Glutamatergic neuron (in vitro differentiated cells): ENCODE results near the gene GALNT7. TPM values are rescaled to one million over a fixed set of nuclear protein-coding genes. Genes with fewer than 3 reads are reported as not detected.

ENCODE experiments used
- DNase-seq: peaks from one replicate; pipeline ENCODE4 v3.0.0; 2022
- H3K27ac Mint-ChIP-seq: one replicate; pipeline ENCODE4 v1.8.0; 2020; ENCODE audit warnings: mild to moderate bottlenecking, mixed read lengths, inconsistent platforms; ENCODE audit not compliant: unreplicated experiment
- H3K27me3 Mint-ChIP-seq: one replicate; pipeline ENCODE4 v1.8.0; 2020; ENCODE audit warnings: mild to moderate bottlenecking, moderate library complexity, mixed read lengths, inconsistent platforms; ENCODE audit not compliant: unreplicated experiment
- H3K36me3 Mint-ChIP-seq: one replicate; pipeline ENCODE4 v1.8.0; 2020; ENCODE audit warnings: mild to moderate bottlenecking, mixed read lengths, inconsistent platforms; ENCODE audit not compliant: unreplicated experiment
- H3K4me1 Mint-ChIP-seq: one replicate; pipeline ENCODE4 v1.8.0; 2020; ENCODE audit warnings: mild to moderate bottlenecking, low read depth, mixed read lengths, inconsistent platforms; ENCODE audit not compliant: unreplicated experiment
- H3K4me3 Mint-ChIP-seq: one replicate; pipeline ENCODE4 v1.8.0; 2020; ENCODE audit warnings: mild to moderate bottlenecking, mixed read lengths, inconsistent platforms; ENCODE audit not compliant: unreplicated experiment
- H3K9me3 Mint-ChIP-seq: one replicate; pipeline ENCODE4 v1.8.0; 2020; ENCODE audit warnings: mild to moderate bottlenecking, moderate library complexity, mixed read lengths, inconsistent platforms; ENCODE audit not compliant: unreplicated experiment
- total RNA-seq: library from RNA; stranded (reverse); fragmentation: NEBNext Ultra II Directional; extraction: Animal tissue kit (Norgen Biotek cat#: 25700); gene quantifications from one replicate; pipeline ENCODE4 v1.2.1, GENCODE V29; 2021; ENCODE audit not compliant: unreplicated experiment
- TF ChIP-seq, protein P1 (sequence below): fragments of 200-600 bp; sonication (generic); IDR thresholded peaks from one replicate; pipeline ENCODE4 v1.5.0; 2021; ENCODE audit not compliant: partially characterized antibody, unreplicated experiment

The GALNT7 gene
- total RNA-seq, 1 donor from 2014 or later = 17.9 TPM

DNA sequence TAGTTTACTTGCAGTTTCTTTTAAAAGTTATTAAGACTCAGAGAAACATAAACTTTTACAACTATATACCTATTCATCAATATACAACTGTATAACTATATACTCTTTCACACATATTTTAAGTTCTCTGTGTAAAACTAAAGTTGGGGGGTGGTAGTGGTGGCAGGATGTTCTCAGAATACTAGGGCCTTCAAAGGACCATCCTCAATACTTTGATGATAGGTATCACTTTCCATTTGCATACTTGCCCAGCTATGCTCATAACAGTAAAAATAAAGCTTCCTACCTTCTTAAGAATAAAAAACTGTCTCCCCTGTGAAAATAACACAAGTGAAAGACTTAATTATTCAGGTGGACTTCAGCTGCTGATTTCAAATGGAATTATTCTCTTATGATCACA lies 2.9 kb upstream of the GALNT7 start:
- no peak overlapping the region for H3K4me3 Mint-ChIP-seq
- TF ChIP-seq, protein P1, sequence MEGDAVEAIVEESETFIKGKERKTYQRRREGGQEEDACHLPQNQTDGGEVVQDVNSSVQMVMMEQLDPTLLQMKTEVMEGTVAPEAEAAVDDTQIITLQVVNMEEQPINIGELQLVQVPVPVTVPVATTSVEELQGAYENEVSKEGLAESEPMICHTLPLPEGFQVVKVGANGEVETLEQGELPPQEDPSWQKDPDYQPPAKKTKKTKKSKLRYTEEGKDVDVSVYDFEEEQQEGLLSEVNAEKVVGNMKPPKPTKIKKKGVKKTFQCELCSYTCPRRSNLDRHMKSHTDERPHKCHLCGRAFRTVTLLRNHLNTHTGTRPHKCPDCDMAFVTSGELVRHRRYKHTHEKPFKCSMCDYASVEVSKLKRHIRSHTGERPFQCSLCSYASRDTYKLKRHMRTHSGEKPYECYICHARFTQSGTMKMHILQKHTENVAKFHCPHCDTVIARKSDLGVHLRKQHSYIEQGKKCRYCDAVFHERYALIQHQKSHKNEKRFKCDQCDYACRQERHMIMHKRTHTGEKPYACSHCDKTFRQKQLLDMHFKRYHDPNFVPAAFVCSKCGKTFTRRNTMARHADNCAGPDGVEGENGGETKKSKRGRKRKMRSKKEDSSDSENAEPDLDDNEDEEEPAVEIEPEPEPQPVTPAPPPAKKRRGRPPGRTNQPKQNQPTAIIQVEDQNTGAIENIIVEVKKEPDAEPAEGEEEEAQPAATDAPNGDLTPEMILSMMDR = no peak
- no peak overlapping the region for H3K27ac Mint-ChIP-seq
- H3K4me1 Mint-ChIP-seq = peaks cover 6% of the 10 kb centered on the region
- peaks cover 14% of the 10 kb centered on the region for H3K9me3 Mint-ChIP-seq
- no peaks in the 10 kb centered on the region for H3K36me3 Mint-ChIP-seq
- DNase-seq = no peak
- peaks cover 6% of the 10 kb centered on the region for H3K27me3 Mint-ChIP-seq

DNA sequence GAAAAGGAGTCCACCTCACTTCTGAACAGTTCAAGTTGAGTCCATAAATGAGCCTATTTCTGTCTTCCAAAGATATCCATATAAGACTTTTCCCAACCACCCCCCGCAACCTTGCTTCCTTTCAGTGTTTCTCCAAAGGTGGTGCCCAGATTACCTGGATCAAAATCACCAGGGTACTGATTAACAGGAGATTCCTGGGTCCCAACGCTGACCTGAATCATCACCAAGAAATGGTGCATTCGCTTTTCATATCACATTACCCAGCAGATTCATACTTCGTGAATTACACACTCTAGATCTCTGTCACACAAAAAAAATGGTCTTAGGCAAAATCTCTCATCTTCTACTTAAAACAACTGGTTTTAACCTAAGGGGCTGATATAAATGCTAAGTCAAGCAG lies 2.1 kb upstream of the GALNT7 start:
- TF ChIP-seq, protein P1 = no peak
- no peak for DNase-seq
- H3K4me3 Mint-ChIP-seq = no peak overlapping the region
- H3K9me3 Mint-ChIP-seq = peaks cover 14% of the 10 kb centered on the region
- H3K27ac Mint-ChIP-seq = no peak overlapping the region
- H3K27me3 Mint-ChIP-seq = peaks cover 6% of the 10 kb centered on the region
- H3K4me1 Mint-ChIP-seq = peaks cover 8% of the 10 kb centered on the region
- no peaks in the 10 kb centered on the region for H3K36me3 Mint-ChIP-seq

DNA sequence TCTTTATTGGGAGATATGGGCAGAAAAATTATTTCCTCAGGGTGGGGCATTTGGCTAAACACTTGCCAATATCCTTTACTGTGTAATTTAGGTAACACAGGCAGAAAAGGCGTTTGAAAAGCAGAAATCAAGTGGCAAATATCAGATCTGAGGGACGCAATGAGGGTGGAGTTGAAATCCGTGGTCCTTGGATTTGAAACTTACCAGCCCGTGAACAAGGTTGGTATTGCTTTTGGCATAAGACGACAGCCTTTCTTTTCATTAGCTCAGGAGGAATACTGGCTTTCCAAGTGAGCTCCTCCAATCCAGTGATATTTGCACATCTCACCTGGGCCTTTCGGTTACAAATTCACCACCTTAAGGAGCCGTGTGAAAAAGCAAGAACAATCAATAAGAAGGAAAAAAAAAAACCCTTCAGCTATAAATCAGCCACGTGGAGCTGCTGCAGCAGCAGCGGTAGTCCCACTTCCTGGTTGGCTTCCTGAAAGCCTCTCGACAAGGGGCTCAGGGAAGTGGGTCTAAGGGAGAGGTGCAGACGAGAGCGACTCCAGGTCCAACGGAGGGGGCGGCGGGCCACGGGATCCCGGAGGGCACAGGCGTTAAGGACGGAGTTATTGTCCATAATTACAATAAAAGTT lies 734 bp upstream of the GALNT7 start:
- peaks cover 14% of the 10 kb centered on the region for H3K9me3 Mint-ChIP-seq
- TF ChIP-seq, protein P1 = no peak
- H3K27me3 Mint-ChIP-seq = peaks cover 6% of the 10 kb centered on the region
- peak; percentile 22 for DNase-seq
- H3K36me3 Mint-ChIP-seq = no peaks in the 10 kb centered on the region
- H3K27ac Mint-ChIP-seq = peak overlapping the region; percentile 83
- H3K4me3 Mint-ChIP-seq = peak overlapping the region; percentile 94
- H3K4me1 Mint-ChIP-seq = peaks cover 12% of the 10 kb centered on the region

DNA sequence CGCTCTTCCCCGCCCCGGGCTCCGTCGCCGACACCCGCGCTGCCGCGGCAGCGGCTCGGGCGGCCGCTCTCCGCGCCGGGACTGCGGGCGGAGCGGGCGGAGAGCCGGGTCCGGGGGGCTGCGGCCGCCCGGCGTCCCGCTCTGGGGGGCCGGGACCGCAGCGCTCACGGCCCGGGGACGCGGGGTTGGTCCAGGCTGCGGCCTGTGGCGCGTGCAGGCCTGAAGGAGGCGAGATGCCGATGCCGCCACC lies 492 bp downstream of the GALNT7 start:
- peaks cover 6% of the 10 kb centered on the region for H3K27me3 Mint-ChIP-seq
- DNase-seq = no peak
- no peak overlapping the region for H3K4me3 Mint-ChIP-seq
- H3K9me3 Mint-ChIP-seq = peaks cover 14% of the 10 kb centered on the region
- no peaks in the 10 kb centered on the region for H3K36me3 Mint-ChIP-seq
- H3K4me1 Mint-ChIP-seq = peaks cover 12% of the 10 kb centered on the region
- TF ChIP-seq, protein P1 = no peak
- no peak overlapping the region for H3K27ac Mint-ChIP-seq

DNA sequence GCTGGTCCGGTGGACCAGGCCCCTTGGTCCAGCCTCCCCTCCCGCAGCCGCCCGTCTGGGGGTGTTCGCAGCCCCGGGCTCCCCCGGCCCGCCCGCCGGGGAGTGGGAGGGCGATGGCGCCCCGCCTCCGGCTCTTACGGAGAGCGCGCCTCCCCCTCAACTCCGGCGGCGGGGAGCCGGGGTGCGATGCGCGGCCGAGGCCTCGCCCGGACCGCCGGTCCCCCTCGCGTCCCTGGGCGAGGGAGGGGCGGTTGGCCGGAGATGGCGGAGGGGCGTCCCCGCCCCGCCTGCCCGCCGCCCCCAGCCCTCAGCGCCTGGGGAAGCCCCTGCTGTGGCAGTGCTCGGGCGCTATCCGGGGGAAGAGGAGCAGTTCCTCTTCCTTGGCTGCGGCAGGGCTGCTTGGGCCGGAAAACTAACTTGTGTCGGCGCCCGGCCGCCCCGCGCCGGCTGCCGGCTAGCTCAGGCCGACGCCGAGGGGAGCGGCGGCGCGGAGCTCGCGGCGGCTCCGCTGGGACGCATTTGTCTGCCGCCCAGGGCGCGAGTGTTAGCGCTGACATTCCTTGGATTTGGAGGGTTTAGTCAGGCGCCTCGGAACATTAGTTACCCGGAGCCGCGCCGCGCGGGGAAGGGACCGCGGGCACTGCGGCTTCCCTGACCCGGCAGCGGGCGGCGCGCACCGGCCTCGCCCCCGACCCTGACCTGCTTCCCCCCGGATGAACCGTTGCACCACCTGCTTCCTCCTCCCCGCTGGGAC lies 994 bp downstream of the GALNT7 start:
- Mint-ChIP-seq H3K4me3 (peak overlapping the region; percentile 94), H3K27me3 (peaks cover 6% of the 10 kb centered on the region), H3K4me1 (peaks cover 12% of the 10 kb centered on the region), H3K36me3 (no peaks in the 10 kb centered on the region), H3K9me3 (peaks cover 14% of the 10 kb centered on the region), H3K27ac (no peak overlapping the region)
- peak; percentile 71 for DNase-seq
- TF ChIP-seq, protein P1 = no peak
